ENCODE data around the gene RHD.
"Not testable (repeated sequence)": the region's sequence is repeated elsewhere in the genome, so short reads cannot be mapped to it uniquely, and the experiment has no call there.

RHD gene

DNA sequence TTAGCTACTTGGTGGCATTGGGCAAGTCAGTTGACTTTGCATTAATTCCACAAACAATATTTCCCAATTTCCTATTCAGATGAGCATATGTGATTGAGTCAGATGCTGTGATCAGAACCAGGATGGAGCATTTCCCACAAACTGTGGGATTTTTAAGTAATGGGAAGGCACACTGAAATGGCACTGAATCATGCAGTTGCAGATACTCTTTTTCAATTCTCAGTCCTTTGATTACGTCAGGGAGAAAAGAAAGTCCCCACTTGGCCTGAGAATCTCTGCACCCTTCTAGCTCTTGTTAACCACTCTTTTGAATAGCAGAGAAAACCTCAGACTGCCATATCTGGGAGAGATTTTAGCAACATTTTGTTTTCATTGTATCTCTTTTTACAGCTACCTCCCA is 36.8 kb downstream of the RHD start:
- not testable (repeated sequence) for DNase-seq

DNA sequence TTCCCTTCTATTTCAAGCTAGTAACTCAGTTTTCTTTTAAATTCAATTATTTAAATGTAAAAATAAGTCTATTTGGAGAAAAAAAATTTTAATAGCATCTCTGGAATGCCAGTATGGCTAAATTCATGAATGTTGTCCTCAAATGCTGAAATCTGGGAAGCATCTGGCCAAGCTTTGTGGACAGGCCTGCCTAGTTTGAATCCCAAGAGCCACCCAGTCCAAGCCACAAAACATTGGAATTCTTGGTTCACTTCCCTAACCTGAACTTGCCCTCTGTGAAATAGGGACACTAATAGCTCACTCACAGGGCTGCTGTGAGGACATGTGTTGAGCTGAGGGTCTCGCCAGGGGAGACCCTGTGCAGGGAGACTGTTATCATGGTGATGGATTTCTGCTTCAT is 37.2 kb downstream of the RHD start:
- DNase-seq: not testable (repeated sequence)

- not testable (repeated sequence) for DNase-seq
Observed at GRCh38 chr1:25312806-25313470, 40.6 kb downstream of the RHD start.

- DNase-seq: not testable (repeated sequence)
Observed at GRCh38 chr1:25320314-25320938, 48.1 kb downstream of the RHD start.

DNA sequence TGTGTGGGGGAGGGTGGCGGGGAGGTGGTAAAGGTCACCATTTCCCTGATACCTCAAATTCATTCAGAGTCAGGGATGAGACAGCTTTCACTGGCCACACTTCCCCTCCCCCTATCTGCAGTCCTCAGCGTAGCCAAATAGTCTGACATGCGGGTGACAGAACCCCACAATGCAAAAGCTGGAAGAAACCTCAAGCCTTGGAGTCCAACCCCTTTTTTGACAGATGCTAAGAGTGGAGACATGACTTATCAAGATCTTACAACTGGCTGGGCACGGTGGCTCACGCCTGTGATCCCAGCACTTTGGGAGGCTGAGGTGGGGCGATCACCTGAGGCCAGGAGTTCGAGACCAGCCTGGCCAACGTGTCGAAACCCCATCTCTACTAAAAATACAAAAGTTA is 49.8 kb downstream of the RHD start:
- DNase-seq: not testable (repeated sequence)

GRCh38 chr1:25324407-25324806 is 52.1 kb downstream of the RHD start:
- not testable (repeated sequence) for DNase-seq

GRCh38 chr1:25327864-25328790 is 55.8 kb downstream of the RHD start:
- not testable (repeated sequence) for DNase-seq

GRCh38 chr1:25328791-25329185 is 56.5 kb downstream of the RHD start:
- DNase-seq: not testable (repeated sequence)

GRCh38 chr1:25329336-25329735 is 57.0 kb downstream of the RHD start:
- DNase-seq: not testable (repeated sequence)

DNA sequence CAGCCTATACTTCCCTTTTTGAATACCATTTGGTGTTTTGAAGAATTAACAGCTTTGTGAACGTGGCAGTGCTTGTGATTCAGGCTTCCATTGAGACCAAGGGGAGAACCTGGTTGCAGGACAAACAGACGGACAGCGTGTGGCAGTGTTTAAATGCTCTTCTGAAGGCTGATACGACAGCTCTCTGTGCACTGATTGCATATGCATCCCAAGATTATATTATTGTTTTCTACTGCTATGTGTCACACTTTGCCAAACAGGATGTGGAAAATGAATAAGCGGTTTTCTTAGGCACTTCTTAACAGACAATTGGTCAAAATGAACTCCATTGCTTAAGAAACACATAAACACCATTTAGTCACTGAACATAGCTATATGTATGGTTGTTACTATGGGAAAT is 57.6 kb downstream of the RHD start:
- not testable (repeated sequence) for DNase-seq

GRCh38 chr1:25336922-25337354 is 64.6 kb downstream of the RHD start:
- peak; percentile 29 for DNase-seq

- not testable (repeated sequence) for DNase-seq
Observed at GRCh38 chr1:25337483-25338187, 65.3 kb downstream of the RHD start.

- DNase-seq: peak; percentile 90
Observed at GRCh38 chr1:25338188-25338981, 66.1 kb downstream of the RHD start, which contains the start of gene TMEM50A. TSS of gene TMEM50A (plus strand) at chr1:25338334. CDS start at chr1:25340487, 2,153 bp downstream.

DNA sequence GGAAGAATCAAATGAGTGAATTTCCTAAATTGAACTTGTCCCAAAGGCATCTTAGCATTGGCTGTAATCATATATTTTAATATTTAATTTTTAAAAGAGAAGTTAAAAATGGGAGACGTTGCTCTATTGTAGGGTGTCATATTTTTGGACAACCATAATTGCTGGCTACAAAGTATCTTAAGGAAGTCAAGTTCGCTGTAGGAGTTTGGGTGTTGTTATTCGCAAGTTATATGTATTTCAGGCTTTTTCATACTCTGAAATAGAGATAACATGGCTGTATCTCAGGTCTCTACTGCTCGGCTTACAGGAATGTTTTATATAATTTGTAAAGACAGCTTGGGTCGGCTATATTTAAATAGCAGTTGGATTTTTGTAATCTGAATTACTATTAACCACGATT is 66.7 kb downstream of the RHD start:
- no peak for DNase-seq

DNA sequence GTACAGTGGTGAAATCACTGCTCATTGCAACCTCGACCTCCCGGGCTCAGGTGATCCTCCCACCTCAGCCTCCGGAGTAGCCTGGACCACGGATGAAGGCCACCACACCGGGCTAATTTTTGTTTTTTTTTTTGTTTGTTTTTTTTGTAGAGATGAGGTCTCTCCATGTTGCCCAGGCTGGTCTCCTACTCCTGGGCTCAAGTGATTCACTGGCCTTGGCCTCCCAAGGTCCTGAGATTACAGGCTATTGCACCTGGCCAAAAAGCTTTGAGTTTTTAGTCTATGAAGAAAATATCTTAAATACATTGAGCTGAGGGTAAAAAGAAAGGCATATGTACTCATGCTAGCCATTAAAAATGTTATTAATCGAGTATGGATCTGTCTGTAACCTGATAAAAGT is 69.4 kb downstream of the RHD start:
- no peak for DNase-seq

- no peak for DNase-seq
Observed at GRCh38 chr1:25342846-25343245, 70.5 kb downstream of the RHD start.

GRCh38 chr1:25343872-25344271 is 71.6 kb downstream of the RHD start:
- no peak for DNase-seq

DNA sequence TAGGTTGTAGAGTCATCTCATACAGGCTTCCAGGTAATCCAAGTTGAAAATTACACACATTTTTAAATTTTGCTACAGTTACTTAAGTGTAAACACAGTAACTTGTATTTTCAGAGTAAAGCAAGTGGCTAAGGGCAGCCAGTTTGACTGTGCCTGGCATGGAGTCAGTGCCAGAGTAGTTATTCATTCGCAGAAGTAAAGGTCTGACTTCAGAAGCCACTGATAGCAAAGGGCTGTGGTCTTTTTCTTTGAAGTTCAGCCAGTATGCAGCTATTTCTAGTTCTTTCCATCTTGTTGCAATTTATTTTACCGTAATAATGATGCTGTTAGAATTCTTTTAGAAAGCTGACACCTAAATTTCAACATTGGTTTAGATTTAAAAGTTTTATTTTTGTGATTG is 75.2 kb downstream of the RHD start:
- DNase-seq: no peak

GRCh38 chr1:25349606-25350005 is 77.3 kb downstream of the RHD start:
- no peak for DNase-seq

GRCh38 chr1:25355841-25356395 is 83.6 kb downstream of the RHD start:
- peak; percentile 16 for DNase-seq

DNA sequence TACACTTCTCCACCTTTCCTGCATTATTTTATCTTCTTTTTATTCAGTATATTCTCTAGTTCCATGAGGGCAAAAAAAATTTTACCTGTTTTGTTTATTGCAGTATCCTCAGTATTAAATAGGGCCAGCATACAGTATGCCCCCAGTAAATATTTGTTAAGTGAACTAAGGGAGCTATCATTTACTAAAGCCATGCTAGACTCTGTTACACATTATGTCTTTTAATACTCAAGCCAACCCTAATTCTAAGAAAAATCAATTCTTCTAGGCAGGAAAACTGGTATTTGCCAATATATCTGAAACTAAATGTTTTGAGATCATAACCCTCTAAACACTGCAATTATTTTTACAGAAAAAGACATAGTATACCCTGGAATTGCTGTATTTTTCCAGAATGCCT is 84.1 kb downstream of the RHD start:
- DNase-seq: no peak

- DNase-seq: no peak
Observed at GRCh38 chr1:25356848-25357247, 84.5 kb downstream of the RHD start.
